ENCODE measurements around the gene A1BG. TPM values are rescaled to one million over a fixed set of nuclear protein-coding genes. Genes with fewer than 3 reads are reported as not detected.
"Not testable (repeated sequence)": the region's sequence is repeated elsewhere in the genome, so short reads cannot be mapped to it uniquely, and the experiment has no call there.

The A1BG gene
- polyA plus RNA-seq, 1 experiment = 15.5 TPM

GRCh38 chr19:58380037-58380661, 26.9 kb upstream of the A1BG start:
- Histone ChIP-seq H3K36me3 (ENCODE audit: control insufficient read depth, insufficient read depth, low read length) (no peaks in the 10 kb centered on the region), H3K4me3 (ENCODE audit: low read depth, low read length) (peak overlapping the region; percentile 62), H3K27me3 (ENCODE audit: control insufficient read depth, insufficient read depth, low read length) (no peaks in the 10 kb centered on the region)
- POLR2A ChIA-PET = no interaction called here
- TF ChIP-seq CTCF (IDR thresholded peaks at IDR 0.05; ENCODE audit: insufficient read depth, low read depth, low read length) = no peak
- DNase-seq (ENCODE audit: low read depth) = no peak
- CTCF ChIA-PET = interaction anchor here (0.6 kb wide), 1 partner anchor 200 kb away, joined by 3 read pairs; no protein-coding TSS in a partner anchor

- CTCF ChIA-PET = no interaction called here
Measured at GRCh38 chr19:58379246-58379645, 26.0 kb upstream of the A1BG start.

GRCh38 chr19:58376724-58377123, 23.4 kb upstream of the A1BG start:
- H3K36me3 ChIP-seq (ENCODE audit: control insufficient read depth, insufficient read depth, low read length); H3K27me3 ChIP-seq (ENCODE audit: control insufficient read depth, insufficient read depth, low read length); DNase-seq (ENCODE audit: low read depth); H3K4me3 ChIP-seq (ENCODE audit: low read depth, low read length); POLR2A ChIA-PET; CTCF ChIA-PET: not testable (repeated sequence)

More at GRCh38 chr19:58379246-58379645, 26.0 kb upstream of the A1BG start:
- POLR2A ChIA-PET = no interaction called here
- no peak for DNase-seq (ENCODE audit: low read depth)
- Histone ChIP-seq H3K4me3 (ENCODE audit: low read depth, low read length) (no peak overlapping the region), H3K36me3 (ENCODE audit: control insufficient read depth, insufficient read depth, low read length) (no peaks in the 10 kb centered on the region), H3K27me3 (ENCODE audit: control insufficient read depth, insufficient read depth, low read length) (no peaks in the 10 kb centered on the region)
- TF ChIP-seq CTCF (IDR thresholded peaks at IDR 0.05; ENCODE audit: insufficient read depth, low read depth, low read length) = no peak

GRCh38 chr19:58374200-58374599, 20.9 kb upstream of the A1BG start:
- ChIA-PET CTCF (interaction anchor here (0.9 kb wide), 1 partner anchor 12 kb away, joined by 3 read pairs; the partner anchor contains the start of gene ZNF497), POLR2A (no interaction called here)
- H3K36me3 ChIP-seq (ENCODE audit: control insufficient read depth, insufficient read depth, low read length) = no peaks in the 10 kb centered on the region
- TF ChIP-seq CTCF (IDR thresholded peaks at IDR 0.05; ENCODE audit: insufficient read depth, low read depth, low read length) = no peak
- DNase-seq (ENCODE audit: low read depth) = no peak
- no peaks in the 10 kb centered on the region for H3K27me3 ChIP-seq (ENCODE audit: control insufficient read depth, insufficient read depth, low read length)
- no peak overlapping the region for H3K4me3 ChIP-seq (ENCODE audit: low read depth, low read length)

- Histone ChIP-seq H3K4me3 (ENCODE audit: low read depth, low read length) (no peak overlapping the region), H3K36me3 (ENCODE audit: control insufficient read depth, insufficient read depth, low read length) (no peaks in the 10 kb centered on the region), H3K27me3 (ENCODE audit: control insufficient read depth, insufficient read depth, low read length) (no peaks in the 10 kb centered on the region)
- POLR2A ChIA-PET = no interaction called here
- DNase-seq (ENCODE audit: low read depth) = no peak
- TF ChIP-seq CTCF (IDR thresholded peaks at IDR 0.05; ENCODE audit: insufficient read depth, low read depth, low read length) = no peak
- CTCF ChIA-PET = no interaction called here
Measured at GRCh38 chr19:58372311-58373133, 19.2 kb upstream of the A1BG start.
